Metanephros (tissue), 1 donor: Measurements from ENCODE around the gene ATP13A5. TPM values are rescaled to one million over a fixed set of nuclear protein-coding genes. Genes with fewer than 3 reads are reported as not detected.

Experiments used
- total RNA-seq: library from RNA; depleted of rRNA; stranded (reverse); fragments of >200 nt; gene quantifications from one replicate; pipeline ENCODE4 v1.2.3, GENCODE V29; 2014

The ATP13A5 gene
- total RNA-seq = not detected

GRCh38 chr3:193378706-193379105 lies at the start of gene ATP13A5:
Gene ATP13A5, minus strand, starts transcription at chr3:193378753. Its CDS starts 28 bp downstream, at chr3:193378725.

DNA sequence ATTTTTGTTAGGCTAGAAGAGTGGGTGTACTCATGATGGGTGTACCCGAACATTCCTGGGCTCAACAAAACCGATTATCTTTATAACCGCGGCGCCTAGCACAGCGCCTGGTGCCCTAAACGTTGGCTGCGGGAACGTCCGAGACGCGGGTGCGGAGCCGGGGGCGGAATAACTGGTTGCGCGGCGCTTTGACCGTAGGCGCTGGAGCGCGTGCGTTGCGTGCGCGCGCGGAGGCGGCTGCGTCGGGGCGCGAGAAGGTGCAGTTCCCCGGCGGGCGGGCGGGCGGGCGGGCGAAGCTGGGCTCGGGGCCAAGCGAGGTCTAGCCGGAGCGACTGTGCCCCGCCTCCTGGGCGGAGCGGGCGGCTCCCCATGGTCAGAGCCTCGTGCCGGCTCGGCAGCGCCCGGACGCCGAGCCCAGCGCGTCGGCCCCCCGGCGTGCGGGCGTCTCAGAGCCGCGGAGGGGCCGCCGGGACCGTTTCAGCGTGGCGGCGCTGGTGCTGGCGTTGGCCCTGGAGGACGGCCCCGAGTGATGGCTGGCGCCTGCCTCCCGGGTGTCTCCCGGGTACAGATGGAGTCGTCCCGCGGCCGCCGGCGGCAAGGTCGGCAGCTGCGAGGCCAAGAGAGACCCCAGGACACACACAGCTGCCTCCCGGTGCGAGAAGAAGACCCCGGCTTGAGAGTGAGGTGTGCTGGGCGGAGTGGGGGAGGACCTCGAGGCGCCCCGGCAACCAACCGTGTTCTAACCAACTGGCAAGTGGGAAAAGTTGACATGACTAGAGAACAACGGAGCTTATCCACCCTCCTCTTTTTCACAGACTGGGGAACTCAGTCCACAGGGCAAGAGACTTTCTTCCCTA lies 137.5 kb downstream of the ATP13A5 start, which contains the start of gene PLAAT1:
Gene PLAAT1, plus strand, starts transcription at position 373 of the 857 bp plus-strand sequence. CDS start 14,429 bp downstream, outside the sequence.

Other genes with a start within 250 kb of the ATP13A5 start
- 4.0 TPM for gene PLAAT1, start 137.5 kb downstream of the ATP13A5 start, total RNA-seq
- gene ATP13A4, start 176.1 kb upstream of the ATP13A5 start, total RNA-seq = 2.9 TPM
- gene OPA1, start 214.5 kb upstream of the ATP13A5 start, total RNA-seq = 42.9 TPM